ENCODE data around the gene SLCO3A1.
"Not testable (repeated sequence)": the region's sequence is repeated elsewhere in the genome, so short reads cannot be mapped to it uniquely, and the experiment has no call there.

Gene SLCO3A1

DNA sequence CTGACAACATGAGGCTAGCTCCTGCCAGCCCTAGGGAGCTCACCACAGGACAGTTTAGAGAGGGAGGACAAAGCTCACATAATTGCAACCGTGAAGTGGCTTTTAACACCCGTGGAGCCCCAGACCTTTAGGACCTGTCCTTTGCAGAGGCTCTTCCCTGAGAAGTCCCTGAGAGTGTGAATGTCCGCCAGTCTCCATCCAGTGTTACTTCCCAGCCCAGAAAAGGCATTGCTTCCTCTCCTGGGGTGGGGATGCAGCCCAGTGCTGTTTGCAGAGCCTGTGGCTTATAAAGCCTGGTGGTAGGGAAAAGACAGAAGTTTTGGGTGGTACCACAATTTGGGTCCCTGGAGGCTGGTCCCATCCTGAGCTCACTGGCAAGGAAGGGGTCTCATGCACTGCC, 182.0 kb downstream of the SLCO3A1 start:
- no peak for DNase-seq (ENCODE audit: low spot score)

DNA sequence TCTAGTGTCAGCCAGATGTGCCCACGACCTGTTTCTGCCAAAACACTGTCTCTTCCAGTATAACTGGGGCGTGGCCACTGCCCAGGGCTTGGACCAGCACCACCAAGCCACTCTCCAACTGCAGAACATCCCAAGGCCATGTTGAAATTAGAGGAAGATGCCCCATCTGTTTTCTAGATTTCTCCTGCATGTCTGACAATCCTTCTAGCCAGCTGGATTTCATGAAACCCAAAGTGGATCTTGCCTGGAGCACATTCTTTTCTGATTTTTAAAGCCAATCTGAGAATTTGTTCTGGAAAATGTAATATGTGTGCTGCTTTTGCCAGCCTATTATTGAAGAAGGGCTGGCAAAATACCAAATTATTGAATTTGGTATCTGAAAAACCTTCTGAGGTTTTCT, 182.5 kb downstream of the SLCO3A1 start:
- DNase-seq (ENCODE audit: low spot score): no peak

DNA sequence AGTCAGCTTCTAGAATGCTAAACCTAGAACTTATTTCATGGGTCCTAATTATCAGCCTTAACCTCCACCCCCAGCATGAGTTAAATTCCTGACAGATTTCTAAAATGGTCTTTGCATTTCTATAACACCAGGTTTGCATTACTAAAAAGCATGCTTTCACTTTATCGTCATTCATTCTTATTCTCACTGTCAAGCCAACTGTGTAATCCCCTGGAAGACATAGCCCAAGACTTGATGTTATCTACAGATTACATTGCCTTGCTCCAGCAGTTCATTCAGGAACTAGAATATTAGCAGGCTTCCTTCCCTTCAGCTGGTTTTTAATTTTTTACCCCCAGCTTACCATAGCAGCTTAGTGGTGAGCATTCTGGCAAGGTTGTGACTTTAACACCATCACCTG, 184.0 kb downstream of the SLCO3A1 start:
- DNase-seq (ENCODE audit: low spot score): no peak

DNA sequence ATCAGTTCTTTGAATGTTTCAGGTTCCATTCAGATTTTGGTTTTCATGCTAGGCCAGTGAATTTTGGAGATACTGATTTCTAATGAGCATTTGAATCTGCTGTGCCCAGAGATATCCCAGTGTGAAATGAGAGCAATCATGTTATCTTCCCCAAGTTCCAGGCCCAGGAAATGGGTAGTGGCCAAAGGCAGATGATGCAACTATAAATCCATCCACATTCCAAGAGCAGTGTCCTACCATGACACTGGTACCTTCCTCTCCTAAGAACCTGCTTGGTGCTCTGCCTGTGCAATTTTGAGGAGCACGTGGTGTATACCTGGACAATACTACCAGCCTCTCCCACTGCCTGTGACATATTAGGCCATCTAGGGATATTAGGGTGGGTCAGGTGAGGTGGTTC, 186.8 kb downstream of the SLCO3A1 start:
- DNase-seq (ENCODE audit: low spot score): no peak

DNA sequence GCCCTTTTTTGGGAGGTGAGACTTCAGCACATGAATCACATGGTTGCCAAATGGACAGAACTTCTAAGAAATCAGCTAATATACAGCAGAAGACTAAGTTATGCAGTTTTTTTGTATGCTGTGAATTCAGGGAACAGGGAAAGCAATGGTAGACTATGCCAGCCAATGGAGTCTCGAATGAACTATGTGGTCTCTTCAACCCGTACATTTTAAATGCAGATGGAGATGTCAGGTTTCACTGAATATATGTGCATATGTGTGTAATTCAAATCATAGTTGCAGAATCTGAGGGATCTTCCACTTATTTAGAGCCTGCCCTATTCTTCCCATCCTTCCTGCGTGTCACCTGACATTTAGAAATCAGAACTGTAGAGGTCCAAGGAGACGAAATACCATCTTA, 187.9 kb downstream of the SLCO3A1 start:
- DNase-seq (ENCODE audit: low spot score): no peak

DNA sequence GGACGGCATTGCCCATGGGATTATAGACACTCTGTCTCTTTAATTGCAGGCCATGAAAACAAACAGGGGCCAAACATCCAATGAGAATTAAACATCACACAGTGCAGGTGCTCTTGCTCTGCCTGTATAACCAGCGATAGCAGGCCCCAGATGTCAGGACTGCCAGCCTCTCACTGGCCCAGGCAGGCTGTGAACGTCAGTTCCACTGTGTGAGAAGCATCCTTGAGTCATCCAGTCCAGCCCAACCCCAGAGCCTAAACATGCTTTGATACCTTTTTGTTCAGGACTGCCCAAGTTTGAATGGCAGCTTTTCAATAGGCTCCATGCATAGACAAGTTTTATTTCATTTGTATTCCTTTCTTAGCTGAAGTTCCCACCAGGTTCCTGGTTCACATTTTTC, 189.8 kb downstream of the SLCO3A1 start:
- DNase-seq (ENCODE audit: low spot score): no peak

DNA sequence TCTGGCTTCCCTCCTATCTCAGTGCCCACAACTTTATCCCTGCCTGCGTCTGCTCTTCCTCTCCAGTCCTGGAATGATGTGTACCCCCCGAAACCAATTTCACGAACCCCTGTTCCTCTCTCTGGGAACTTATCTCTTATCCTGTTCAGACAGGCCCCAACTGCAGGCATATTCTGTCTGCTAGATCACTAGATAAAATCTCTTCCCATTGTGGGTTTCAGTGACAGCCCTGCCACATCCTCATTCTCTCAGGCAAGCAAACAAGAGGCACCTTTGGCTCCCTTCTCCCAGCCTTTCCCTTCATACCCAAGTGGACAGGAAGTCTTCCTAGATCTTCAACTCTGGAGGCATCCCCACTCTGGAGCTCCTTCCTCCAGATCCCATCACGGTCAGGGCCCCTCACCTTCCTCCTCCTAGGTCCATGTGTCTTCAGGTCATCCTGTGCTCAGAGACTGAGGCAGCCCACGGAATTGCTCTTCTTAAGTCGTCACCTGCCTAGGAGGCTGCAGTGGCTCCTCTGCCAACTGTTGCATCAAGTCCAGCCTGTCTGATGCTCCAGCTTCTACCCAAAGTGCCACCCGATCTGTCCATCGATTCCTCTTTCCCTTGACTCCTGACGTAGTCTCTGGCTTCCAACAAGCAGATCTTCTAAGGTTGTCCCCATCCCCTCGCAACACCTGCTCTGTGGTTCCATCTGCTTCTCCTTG, 190.8 kb downstream of the SLCO3A1 start:
- no peak for DNase-seq (ENCODE audit: low spot score)

DNA sequence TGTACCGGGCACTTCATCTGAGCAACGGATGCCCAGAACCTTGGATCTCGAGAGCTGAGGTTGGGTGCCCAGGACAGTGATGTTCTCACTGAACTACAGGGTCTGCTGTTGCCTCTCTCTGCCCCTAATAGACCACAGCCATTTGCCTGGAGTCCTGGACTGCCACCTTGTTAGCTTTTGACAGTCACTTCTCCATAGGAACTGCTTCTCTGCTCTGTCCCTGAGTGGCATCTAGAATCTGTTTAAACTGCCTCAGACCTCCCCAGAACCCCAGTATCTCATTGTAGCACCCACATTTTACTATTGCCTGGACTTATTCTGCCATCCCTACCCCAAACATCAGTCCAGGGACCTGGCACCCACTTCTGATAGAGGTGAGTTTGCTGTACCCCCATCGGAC, 194.4 kb downstream of the SLCO3A1 start:
- DNase-seq (ENCODE audit: low spot score): no peak

DNA sequence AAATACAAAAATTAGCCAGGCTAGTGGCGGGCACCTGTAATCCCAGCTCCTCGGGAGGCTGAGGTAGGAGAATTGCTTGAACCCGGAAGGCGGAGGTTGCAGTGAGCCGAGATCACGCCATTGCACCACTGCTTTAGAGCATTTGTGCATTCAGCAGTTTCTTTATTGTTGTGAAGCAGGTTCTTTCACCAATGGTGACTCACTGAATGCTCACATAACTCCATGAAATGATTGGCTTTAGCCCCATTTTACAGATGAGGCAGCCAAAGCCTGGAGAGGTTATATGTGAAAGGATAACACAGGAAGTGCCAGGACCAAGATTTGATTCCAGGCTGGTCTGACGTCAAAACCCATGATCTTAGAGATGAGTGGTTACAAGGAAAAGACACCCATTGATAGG, 195.2 kb downstream of the SLCO3A1 start:
- no peak for DNase-seq (ENCODE audit: low spot score)

DNA sequence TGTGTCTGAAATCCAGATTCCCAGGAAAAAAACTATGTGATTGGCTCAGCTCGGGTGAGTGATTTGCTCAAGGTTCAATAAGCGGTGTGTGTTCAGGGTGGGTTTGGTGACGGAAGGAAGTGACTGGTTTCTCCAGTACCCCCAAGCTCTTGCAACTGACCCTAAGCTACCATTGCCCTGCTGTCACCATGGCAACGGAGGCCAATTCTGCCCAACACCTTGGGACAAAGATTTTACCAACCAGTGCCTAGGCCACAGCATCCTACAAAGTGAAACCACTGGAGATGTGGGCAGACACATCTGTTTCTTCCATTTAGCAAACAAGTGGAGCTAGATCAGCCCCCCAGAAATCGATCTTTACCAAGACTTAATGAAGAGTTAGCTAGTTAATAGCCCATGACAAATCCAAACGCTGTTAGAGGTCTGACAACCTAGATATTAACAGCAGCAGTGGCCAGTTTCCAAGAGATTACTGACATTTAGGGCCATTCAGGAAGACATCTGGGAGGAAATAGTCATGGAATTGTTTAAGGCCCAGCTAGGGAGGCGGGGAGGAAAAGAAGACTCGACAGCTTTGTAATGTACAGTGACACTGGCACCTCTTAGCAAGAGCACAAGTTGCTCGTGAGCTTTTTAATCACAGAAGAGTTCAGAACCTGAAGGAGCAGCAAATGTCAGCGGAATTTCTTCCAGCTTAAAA, 195.9 kb downstream of the SLCO3A1 start:
- no peak for DNase-seq (ENCODE audit: low spot score)

DNA sequence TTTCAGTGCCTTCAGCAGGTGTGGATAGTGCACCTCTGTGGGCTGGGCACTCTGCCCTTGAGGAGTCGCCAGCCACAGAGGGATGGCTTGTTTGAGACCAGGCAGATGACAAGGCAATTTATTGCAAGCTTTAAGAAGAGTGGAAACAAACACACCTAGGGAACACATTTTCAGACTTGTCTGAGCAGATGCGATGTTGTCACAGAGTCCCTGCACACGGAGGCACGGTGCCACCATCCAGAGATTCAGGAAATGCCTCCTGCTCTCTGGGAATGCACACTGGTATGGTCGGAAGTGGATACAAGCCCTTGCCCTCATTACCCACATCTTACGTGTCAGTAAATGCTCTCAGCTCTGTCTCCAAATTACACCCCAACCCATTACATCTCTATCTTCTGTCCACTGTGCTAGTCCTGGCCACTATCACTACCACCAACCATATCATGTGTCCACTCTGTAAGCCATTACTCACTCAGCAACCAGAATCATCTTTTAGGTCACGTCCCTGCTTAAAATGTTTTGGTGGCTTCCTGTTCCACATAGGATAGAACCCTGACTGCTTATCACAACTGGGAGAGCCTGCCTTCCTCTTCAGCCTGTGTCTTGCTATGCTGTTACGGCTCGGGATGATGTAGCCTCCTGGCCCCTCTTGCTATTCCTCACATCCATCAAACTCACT, 196.9 kb downstream of the SLCO3A1 start:
- DNase-seq (ENCODE audit: low spot score): no peak

DNA sequence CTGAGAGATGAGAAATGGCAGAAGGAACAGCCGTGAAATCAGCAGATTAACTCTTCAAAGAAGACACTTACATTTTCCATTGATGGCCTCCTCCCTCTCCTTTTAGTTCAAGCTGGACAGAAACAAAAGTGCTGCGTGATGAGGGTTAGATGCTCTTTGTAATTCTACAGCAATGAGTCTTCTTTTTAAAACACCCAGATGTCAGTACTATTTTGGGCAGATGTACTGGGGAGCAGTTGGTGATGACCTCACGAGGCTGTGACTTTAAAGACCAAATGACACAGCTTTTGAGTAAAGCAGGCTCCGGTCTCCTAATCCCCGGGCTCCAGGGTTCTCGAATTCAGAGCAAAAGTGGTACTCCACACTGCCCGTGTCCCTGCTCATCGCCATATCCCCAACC, 198.2 kb downstream of the SLCO3A1 start:
- DNase-seq (ENCODE audit: low spot score): no peak

DNA sequence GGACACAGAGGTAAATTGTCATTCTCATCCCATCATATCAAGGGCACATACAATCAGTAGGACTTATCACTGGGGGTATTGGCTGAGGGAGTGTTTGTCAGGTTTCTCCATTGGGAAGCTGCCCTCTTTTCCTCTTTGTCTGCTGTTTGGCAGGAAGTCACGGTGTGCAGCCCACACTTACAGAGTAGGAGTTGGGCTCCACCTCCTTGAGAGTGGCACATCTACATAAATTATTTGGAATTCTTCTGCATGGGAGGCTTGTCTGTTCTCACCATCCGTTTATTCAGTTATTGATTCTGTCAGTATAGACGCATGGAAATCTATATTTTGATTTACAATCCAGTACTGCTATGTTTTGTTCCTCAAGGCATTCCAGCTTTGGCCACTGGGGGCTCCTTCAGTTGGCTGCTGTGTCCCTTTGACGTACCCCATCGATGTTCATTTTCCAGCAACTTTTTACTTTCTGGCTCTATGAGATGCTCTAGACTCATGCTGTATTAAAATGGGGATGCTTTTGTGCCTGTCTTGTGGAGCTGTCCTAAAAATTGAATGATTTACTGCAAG, 200.3 kb downstream of the SLCO3A1 start:
- DNase-seq (ENCODE audit: low spot score): no peak

DNA sequence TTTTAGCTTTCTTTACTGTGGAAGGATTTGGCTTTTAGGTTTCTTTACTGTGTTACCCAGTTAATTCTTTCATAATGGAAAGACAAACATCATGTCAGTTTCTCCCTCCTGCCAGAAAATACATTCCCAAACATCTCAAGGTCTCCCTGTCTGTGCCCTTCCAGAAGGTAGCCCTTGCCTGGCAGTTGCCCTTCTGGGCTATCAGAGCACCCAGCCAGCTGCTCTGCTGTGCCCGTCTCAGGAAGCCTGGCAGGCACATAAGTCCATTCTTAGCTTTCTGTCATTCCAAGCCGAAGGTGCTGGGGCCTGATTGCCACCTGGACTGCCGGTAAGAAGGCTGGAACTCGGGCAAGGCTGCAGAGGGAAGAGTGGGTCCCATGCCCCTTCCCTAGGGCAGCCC, 203.4 kb downstream of the SLCO3A1 start:
- no peak for DNase-seq (ENCODE audit: low spot score)

DNA sequence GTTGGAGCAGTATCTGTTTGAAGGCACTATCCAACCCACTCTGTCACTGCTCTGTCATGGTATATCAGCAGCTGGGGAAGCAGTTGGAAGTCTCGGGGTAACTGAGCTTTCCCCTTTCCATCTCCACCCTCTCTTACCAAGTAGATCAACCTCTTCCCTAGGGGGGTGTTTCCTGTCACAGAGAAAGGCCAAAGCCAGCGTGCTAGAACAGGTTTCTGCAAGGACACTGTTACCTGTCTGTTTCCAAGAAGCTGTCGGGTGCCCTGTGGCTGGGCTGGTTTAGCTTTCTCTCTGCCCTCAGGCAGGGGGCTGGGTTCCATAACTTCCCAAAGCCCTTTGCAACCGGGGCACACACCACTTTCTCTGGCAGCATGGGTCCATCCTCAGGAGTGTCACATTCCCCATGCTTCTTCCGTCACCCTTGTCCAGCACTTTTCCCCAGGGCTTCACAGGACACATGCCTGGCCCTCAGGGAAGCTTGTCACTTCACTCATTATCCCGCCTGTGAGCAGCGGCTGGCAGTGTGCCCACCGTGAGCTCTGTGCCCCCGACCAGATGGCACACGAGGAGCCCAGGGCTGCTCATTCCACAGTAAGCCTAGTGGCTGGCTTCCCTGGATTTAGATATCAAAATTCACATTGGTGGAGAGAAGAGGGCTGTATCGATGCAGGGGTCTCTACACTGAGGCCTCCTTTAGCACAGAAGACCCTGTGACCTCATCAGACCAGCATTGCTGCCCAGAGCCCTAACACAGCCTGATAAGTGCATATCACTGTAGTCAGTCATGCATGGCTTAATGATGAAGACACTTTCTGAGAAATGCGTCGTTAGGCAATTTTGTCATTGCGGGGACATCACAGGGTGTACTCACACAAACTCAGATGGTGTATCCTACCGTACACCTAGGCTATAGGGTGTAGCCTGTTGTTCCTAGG, 205.8 kb downstream of the SLCO3A1 start:
- DNase-seq (ENCODE audit: low spot score): no peak

DNA sequence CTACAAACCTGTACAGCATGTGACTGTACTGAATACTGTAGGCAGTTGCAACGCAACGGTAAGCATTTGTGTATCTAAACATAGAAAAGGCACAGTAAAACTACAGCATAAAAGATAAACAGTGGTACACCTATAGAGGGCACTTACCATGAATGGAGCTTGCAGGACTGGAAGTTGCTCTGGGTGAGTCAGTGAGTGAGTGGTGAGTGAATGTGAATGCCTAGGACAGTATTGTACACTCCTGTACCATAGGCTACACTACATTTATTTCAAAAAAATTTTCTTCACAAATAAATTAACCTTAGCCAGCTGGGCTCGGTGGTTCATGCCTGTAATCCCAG, 206.4 kb downstream of the SLCO3A1 start:
- DNase-seq (ENCODE audit: low spot score): not testable (repeated sequence)

DNA sequence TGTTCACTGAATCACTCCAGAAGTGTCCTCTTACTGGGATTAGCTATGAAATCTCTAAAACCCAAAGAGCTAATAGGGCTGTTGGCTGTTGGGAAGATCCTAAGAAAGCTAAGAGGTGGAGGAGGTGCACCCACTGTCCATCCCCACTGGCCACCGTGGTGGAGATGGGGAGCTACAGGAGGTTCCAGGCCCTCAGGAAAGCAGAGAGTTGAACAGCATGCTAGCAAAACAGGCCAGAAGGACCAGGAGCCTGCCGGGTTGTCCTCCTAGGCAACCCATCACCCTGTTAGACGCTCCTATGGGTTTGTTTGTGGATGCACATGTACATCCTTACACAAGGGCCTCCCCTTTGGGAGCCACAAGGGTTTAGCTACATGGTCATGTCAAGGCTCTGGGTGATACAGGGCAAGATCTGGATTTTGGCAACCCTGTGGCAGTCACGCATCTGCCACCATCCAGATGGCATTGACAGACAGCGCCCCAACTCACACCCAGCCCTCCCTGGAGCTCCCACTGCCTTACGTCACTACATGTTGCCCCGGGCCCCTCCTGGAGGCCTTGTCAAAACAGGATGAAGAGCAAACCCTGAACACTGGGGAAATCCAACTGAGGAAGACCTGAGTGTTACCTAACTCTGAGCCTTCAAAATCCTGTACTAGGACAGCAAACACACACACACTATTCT, 208.1 kb downstream of the SLCO3A1 start:
- no peak for DNase-seq (ENCODE audit: low spot score)

DNA sequence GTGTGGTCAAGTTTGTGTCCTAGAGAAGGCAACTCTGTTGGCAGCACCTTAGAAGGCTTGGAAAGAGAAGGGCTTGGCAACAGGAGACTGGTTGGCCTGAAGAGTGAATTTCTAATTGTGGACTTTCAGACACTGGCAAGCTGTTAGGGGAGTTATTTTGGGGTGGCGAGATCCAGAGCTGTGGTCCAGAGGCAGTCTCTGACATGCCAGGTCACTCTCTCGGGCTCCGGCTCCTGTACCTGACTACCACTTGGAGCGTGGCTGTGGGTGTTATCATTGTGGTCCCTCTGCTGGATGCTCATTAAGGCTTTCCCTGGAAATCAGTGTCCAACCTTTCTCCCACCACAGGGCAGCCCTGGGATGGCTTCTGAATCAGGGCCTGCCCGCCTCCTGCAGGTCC, 209.0 kb downstream of the SLCO3A1 start:
- no peak for DNase-seq (ENCODE audit: low spot score)

DNA sequence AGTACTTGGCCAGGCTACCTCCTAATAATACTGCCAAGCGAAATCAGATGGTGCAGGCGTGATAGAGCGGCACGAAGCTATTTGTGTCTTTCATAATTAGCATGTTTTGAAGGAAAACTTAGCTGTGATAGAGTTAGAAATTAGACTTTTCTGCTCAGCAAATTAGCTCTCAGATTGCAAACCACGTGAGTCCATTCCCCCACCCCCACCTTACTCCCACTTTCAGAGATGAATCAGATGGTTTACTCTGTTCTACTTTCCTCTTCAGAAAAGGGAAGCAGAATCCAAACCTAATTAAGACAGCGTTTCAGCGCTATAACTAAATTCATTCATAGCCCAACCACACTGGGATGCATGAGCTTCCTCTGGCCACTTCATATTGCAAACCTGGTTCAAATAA, 214.6 kb downstream of the SLCO3A1 start:
- no peak for DNase-seq (ENCODE audit: low spot score)

DNA sequence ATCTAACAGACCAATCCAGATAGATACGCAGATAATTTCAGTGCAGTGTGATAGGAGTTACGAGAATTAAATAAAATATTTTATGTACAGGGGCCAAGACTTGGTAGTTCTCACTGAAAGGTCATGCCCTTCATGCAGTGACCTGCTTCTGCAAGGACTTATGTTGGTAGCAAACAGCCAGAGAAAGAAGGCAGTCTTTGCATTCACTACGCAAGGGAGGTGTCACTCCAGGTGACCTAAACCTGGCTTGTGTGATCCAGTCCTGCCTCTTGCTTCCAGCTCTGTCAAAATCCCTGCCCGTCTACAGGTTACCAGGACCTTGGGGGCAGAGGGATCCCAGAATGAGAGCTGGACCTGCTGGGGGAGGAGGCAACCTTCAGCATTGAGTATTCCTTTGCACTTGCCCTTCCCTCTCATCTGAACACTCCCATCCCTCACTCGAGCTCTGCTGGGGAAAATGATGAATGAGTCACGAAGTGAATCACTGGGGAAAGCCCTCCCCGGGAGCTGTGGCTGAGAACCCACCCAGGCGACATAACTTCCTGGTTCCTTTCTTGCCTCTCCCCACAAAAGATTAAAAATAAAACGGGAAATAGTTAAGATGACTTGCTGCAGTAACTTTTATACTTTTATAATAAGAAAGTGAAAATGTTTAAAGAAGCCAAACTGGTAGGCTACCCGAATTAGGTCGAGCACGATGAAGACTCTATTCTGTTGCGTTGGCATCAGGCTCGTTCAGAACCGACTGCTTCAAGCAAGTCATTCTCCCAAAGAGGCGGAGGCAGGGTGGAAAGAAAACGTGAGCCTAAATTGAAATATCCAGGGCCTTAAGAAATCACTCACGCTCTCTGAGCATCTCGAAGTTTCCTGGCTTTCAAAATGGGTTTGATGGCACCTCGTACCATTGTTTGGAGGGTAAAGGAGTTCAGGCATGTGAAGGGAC, 216.1 kb downstream of the SLCO3A1 start:
- DNase-seq (ENCODE audit: low spot score): peak; percentile 83

All from SW480 (cell line).